HG03060 (cell line): ENCODE data around the gene CENPF.
"Not testable (repeated sequence)": the region's sequence is repeated elsewhere in the genome, so short reads cannot be mapped to it uniquely, and the experiment has no call there.

Source experiments
- ATAC-seq: cut with Tn5 transposase; IDR thresholded peaks from one replicate; pipeline ENCODE4 v1.9.1; 2021; ENCODE audit warnings: low read depth, moderate number of reproducible peaks; ENCODE audit not compliant: unreplicated experiment

Gene CENPF

DNA sequence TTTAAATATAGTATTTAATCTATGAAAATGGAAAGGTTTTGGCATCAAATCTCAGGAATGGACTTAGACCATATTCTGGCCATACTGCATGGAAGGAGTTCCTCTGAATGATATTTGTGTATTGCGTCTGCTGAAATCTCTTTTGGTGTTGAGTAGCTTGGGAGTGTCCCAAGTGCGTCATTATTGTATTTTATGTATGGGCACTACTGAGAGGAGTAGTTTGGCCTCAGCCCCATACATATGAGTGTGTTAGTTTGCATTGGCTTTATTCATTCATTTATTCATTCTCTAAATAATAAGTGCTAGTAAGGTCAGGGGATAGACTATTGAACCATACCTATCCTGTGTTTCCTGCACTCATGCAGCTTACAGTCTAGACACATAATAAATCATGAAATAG, 46.6 kb downstream of the CENPF start:
- no peak for ATAC-seq

DNA sequence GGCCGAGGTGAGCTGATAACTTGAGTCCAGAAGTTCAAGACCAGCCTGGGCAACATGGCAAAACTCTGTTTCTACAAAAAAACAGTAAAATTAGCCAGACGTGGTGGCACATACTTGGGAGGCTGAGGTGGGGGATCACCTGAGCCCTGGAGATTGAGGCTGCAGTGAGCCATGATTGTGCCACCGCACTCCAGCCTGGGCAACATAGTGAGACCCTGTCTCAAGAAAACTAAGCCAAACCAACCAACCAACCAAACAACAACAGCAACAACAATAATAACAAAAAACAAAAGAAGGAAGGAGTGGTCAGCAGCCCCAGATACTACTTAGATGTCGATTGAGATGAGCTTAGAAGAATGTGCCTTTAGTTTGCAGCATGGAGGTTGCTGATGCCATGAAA, 47.7 kb downstream of the CENPF start:
- no peak for ATAC-seq

DNA sequence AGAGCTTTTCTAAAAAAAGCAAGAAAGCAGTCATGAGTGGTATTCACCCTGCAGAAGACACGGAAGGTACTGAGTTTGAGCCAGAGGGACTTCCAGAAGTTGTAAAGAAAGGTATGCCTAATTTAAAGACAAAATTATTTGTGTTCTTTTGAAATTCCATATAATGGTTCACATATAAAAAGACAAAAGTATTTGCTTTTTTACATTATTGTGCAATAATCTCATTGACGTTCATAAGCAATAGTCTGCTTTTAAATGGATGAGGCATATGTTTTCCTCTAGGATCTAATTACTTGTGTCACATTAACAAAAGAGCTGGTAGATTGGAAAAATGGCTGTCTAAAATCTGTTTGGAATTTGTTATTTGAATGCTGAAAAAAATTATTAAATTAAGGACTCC, 54.3 kb downstream of the CENPF start:
- no peak for ATAC-seq

DNA sequence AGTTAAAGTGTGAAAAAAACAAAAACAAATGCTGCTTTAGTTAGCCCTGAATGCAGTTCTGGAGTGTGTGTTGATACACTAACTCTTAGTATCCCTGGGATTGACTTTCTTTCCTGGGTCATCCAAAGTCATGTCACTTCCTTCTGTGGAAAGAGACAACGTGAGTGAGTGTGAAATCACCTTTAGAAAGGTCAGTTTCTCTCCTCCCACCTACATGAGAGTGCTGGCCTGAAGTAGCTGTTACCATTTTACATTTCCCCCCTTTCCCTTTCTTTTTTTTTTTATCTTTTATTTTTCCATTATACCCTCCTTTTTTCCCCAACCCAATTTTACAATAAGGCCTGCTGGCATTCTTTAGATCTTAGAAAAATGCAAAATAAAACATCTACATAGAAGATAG, 55.2 kb downstream of the CENPF start:
- ATAC-seq, result no peak

DNA sequence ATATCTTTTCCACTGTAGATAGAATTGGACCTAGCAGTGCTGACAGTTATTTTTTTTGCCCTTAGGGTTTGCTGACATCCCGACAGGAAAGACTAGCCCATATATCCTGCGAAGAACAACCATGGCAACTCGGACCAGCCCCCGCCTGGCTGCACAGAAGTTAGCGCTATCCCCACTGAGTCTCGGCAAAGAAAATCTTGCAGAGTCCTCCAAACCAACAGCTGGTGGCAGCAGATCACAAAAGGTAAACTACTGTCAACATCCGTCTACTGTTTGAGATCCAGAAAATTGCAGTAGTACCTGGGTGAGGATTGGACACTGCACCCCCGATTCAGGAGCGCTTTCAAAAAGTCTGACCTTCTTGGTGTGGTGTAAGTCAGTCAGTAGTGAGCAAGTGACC, 55.8 kb downstream of the CENPF start:
- ATAC-seq, result no peak

DNA sequence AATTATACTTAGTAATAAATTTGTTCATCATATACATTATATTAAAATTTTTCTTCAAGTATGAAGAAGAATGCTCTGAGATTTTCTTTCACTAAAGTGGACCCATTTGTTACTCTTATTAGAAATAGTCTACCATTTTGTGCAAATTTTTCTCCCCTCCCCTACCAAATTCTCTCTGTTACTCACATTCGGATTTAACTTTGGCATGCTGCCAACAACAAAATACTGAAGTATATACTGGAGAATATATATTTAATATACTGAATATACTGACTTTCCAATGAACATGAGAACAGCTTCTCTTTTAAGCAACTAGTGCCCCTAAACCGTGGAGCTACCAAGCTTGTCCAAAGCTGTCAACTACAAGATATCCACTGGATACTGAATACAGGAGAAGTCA, 57.2 kb downstream of the CENPF start:
- no peak for ATAC-seq

DNA sequence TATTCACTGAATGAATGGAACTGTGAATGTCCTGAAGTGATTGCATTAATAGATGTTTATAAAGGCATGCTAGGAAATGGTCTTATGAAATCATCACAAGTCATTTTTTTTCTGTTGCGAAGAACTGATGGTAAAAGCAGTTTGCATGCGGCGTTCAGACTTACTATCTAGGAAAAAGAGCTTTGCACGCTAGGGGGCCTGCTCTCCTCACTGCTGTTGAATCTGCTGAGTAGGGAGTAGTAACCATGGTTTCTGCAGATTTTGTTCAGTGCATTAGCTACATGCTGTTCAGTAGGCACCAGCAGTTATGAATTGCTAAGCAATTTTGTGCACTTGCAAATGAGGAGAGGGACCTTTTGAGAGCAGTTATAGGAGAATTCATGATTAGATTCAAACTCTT, 57.9 kb downstream of the CENPF start:
- no peak for ATAC-seq

DNA sequence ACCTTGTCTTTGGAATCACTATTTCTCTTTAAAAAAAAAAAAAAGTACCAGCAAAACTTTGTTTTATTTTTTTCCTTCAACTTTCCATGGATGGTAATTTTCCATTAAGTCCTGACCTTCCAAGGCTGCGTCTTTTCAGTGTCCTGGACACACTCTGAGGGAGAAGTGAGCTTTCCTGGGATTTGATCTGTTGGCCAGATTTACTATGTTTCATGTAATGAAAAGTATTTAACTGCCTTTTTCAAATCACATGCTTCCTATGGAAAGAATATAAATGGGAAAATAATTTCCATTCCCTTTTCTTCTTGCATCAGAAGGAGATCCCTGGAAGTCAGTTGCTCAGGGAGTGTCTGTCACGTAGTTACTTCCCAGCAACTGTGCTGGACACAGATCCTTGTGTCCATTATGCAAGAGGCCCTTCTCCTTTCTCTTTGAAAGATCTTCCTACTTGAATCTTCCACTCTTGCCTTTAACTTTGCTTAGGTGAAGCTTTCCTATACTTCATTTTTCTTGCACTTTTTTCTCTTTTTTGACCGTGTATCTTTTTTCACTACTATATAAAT, 59.3 kb downstream of the CENPF start:
- ATAC-seq, result no peak

DNA sequence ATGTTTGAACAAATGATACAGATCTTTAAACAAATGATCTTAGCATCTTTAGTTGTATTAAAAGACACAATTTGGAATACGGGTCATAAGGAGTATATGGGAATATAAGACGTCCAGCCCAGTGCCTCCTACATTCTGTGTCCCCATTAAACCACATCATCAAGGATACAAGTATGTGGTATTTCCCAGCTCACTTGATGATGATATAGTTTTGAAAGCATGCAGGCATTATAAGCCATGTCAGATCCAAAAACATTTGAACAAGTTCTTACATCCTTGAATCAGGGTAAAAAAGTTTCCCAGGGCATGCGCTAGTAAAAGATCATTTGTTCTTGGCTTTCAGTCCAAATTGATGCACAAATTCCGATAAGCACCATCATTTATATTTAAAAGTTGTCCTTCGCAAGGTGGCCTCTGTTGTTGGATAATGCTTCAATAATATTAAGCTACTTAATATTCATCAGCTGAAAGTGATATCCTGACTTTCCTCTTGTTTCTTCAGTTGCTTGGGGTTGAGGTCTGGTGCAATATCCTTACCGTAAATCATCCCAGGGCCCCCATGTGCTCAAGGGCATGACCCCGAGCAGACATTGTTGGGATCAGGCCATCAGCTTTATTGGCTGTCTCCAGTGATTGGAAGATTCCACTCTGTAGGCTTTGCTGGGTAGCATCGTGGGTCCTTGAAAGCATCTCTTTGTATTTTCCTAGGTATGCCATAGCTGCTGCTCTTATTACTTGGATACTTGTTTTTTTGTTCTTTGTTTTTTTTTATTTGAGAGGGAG, 61.8 kb downstream of the CENPF start:
- no peak for ATAC-seq

DNA sequence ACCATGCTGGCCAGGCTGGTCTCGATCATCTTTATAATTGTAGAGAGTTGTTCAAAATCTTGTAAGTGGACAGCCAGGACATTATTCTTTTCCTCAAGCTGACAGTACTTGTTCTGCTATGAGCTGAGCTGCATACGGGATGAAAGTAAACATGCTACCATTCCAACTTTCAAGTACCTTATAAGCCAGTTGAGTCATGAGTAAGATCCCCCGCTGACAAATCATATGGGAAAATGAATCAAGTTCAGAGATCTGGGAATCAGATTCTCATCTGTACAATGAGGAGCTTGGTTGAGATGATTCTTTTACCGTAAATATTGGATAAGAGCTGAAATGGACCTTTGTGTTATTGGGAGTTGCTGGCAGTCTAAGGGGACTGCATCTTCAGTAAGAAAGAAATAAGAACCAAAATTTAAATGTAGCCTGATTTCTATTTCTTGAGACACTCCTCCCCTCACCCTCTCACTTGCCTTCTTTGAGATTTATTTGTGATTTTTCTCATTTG, 62.7 kb downstream of the CENPF start:
- ATAC-seq, result no peak

DNA sequence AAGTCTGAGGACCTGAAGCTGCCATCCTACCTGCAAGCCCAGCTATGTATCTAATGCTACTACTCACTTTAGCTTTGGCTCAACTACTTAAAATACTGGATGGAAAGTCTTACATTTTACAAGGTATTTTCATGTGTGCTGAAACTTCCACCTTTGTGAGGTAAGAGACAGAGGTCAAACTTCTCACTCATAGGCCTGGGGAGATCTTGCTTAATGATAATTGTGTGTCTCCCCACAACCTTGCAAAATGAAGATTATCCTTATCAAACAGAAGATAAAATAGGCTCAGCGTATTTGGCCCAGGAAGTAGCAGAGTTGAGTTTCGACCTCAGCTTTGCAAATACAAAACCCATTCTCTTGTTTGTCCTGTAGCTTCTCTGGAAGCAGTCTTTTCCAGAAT, 63.7 kb downstream of the CENPF start:
- ATAC-seq, result no peak

DNA sequence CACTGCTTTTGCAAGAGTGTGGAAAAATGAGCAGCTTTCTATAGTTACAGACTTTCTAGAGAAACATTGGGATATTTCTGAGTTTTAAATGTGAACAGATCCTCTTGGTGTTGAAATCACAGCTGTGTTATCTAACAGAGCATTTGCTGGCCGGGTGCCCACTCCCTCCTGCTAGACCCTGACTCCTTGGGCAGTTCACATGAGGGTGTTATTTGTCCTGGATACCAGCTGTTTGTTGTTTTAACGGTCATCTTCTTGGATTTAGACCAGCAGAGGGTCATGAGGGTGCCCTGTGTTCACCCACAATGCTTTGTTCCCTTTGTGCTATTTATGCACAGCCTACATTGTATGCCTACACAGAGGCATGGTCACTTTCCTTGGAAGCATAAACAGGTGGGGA, 67.1 kb downstream of the CENPF start:
- ATAC-seq, result no peak

DNA sequence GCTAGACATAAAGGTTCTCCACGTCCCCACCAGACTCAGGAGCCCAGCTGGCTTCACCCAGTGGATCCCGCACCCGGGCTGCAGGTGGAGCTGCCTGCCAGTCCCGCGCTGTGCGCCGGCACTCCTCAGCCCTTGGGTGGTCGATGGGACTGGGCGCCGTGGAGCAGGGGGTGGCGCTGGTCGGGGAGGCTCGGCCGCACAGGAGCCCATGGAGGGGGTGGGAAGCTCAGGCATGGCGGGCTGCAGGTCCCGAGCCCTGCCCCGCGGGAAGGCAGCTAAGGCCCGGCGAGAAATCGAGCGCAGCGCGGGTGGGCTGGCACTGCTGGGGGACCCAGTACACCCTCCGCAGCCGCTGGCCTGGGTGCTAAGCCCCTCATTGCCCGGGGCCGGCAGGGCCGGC, 70.0 kb downstream of the CENPF start:
- ATAC-seq, result not testable (repeated sequence)

DNA sequence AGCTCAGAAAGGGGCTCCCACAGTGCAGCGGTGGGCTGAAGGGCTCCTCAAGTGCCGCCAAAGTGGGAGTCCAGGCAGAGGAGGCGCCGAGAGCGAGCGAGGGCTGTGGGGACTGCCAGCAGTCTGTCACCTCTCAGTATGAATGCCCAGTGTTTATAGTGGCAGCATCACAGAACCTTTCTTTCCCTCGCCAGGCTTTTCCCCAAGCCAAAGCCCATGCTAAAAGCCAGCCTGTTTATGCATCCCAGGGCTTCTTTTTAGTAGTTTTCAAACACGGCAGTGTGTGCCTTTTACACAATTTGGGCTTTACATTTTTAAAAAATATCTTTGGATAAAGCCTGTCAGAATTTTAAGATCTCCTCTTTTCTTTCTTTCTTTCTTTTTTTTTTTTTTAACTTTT, 70.6 kb downstream of the CENPF start:
- no peak for ATAC-seq

DNA sequence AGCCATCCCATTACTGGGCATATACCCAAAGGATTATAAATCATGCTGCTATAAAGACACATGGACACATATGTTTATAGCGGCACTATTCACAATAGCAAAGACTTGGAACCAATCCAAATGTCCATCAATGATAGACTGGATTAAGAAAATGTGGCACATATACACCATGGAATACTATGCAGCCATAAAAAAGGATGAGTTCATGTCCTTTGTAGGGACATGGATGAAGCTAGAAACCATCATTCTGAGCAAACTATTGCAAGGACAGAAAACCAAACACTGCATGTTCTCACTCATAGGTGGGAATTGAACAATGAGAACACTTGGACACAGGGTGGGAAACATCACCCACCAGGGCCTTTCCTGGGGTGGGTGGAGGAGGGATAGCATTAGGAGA, 72.5 kb downstream of the CENPF start:
- not testable (repeated sequence) for ATAC-seq

DNA sequence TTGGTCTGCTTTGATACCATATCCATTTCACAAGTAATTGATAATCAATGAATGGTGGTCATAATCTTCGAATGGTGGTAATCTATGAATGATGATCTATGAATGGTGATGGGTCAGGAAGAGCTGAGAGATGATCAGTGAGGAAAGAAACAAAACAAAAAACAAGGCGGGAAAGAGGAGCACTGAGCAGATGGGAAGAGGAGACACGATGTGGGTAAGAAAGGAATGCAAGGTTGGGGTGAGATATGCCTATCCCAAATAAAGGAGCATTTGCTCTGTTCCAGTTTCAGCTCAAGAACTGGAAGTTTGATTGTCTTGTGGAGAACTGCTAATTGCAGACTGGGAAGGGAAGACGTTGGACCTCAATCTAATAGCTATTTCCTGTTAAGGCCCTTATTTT, 73.8 kb downstream of the CENPF start:
- ATAC-seq, result no peak

DNA sequence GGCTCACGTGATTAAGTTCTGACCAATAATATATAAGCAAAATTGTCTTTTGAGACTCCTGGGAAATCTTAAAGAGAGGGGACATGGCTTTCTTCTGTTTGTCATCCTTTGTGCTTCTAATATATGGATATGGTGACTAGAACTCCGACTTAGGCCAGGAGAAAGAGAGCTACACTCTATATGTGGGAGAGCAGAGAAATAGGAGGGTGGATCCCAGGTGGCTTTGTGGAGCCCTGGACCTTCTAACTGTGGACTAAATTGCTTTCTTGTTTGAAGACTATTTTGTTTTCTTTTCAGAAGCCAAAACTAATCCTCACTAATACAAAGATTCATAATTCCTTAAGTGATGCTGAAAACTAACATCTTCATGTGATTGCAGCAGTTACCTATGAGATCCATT, 75.0 kb downstream of the CENPF start:
- ATAC-seq, result no peak

DNA sequence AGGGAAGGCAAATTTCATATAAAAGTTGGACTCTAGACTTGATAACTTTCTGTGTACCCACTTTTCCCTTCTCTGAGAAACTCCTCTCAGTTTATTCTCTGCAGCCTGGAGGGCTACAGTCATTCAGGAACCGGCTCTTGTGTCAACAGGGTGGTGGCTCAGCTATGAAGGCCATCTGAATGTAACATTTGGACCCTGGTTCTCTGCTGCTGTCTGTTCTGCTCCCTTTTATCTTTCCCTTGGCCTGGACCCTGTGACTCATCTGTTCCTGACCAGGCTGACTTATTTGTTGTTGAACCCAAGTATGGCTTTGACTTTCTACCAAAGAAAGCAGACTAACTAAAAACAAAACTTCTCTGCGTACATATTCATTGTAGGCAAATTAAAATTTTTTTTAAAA, 75.4 kb downstream of the CENPF start:
- no peak for ATAC-seq

DNA sequence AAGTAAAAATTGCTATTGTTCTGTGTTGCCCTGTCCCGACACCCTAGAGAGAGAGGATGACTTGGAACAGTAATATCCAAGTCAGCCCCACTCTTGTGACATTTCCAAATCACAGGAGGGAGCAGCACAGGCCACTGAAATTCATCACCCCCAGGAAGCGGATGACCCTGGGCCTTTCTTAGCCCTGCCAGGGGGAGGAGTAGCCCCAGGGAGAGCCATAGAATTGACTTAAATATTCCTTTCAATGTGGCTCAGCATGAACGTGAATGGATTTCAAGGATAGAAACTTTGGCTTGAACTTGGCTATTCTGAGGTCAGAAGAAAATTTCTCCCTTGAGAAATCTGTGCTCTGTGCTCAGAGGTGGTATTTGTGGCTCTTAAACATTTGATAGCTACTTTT, 80.6 kb downstream of the CENPF start:
- no peak for ATAC-seq

DNA sequence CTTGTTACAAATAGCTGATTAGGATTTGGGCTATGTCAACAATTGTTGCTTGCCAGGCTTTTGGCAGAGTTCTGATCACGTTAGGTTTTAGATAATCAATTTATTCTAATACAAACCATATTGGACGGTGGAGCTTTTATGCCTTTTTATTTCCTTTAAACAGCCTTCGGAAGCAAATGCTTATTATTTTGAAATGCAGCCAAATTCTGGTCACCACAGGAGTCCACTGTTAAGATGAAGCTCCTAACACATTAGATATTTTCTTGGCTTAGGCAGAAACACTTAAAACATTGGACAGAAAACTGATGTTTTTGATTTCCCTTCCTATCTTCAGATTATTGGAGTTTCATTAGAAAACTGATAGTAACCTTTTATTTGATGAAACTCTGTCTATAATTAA, 82.9 kb downstream of the CENPF start:
- no peak for ATAC-seq

DNA sequence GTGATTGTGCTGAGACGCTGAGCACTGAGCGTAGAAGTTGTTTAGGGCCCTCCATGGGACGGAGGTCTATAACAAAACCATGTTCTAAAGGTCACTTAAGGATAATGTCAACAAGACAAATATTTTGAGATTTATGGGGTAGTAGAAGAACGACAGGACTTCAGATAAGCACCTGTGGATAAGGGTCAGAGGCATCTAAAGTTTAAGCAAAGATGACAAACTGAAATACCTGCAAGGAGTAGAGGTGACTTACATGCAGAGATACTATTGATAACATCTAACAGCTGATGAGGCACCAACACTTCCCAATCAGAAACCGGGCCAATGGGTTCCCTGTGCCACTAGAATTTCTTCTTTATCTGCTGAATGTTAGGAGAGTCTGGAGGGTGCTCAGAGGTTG, 83.5 kb downstream of the CENPF start:
- ATAC-seq, result no peak

DNA sequence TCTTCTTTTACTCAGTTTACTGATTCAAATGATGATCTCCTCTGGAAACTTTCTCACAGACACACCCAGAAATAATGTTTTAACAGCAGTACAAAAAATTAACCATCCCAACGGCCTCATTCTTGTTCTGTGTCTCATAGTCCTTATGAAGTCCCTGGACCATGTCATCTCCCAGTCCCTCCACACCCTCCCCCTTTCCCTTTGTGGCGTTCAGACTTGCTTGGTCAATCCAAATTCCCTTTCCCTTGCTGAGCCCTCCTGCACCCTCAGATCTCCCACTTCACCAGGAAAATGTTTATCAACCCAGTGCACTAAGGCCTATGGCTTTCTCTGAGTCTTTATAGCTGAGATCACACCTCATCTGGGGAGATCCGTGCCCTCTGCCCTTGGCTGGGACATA, 85.9 kb downstream of the CENPF start:
- no peak for ATAC-seq
